HG03571 (cell line): ENCODE measurements around the gene CEACAM5.
"Not testable (repeated sequence)": the region's sequence is repeated elsewhere in the genome, so short reads cannot be mapped to it uniquely, and the experiment has no call there.

Experiments
- ATAC-seq: cut with Tn5 transposase; IDR thresholded peaks from one replicate; pipeline ENCODE4 v1.9.1; 2021; ENCODE audit not compliant: unreplicated experiment

Gene CEACAM5

GRCh38 chr19:41739361-41739760, 30.9 kb downstream of the CEACAM5 start:
- ATAC-seq, result no peak

GRCh38 chr19:41740415-41741243, 32.2 kb downstream of the CEACAM5 start:
- ATAC-seq, result no peak

DNA sequence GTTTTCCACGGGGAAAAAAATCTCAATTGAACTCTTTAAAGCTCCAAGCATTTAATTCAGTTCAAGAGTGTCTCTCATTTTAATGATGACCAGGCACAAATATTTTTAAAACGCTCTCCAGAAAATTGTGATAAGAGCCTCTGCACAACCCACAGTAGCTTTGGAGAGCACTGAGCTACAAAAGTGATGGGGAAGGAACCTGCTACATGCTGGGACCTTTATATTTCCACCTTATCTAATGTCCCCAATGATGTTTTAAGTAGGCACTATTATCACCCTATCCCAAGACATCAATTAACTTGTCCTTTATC, 32.8 kb downstream of the CEACAM5 start:
- no peak for ATAC-seq

DNA sequence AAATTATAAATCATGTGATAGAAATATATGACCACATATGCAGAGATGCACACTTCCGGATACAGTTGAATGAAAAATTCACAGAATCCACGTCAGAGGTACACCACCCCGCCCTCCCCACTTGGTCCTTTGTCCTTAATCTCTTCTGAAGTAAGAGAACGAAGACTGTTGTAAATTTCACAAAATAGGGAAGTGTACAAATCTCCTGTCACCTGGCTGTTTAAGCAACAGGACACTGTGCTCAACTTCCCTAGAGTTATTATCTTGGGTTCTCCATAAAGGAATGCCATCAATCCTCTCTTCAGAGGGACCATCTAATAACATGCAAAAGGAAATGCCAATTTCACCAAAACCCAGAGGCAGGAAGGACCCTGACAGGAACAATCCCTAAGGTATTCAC, 36.4 kb downstream of the CEACAM5 start:
- no peak for ATAC-seq

DNA sequence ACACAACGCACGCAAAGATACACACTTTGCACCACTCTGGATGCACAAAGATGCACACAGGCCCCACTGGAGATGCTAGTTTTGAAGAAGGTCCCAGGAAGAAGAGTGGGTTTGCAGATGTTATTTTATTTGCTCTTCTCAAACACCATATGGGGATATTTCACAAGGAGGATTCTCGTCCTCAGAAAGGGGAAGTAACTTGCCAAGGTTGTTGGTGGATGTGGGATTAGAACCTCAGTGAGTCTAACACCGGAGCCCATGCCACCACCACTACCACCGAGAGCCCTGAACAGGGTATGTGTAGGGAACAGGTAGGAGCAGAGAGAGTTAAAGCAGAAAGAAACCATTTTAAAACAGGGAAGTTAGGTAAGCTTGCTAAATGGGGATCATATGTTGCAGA, 37.3 kb downstream of the CEACAM5 start:
- ATAC-seq, result no peak

- ATAC-seq, result no peak
Observed at GRCh38 chr19:41746593-41747227, 38.3 kb downstream of the CEACAM5 start.

- no peak for ATAC-seq
Observed at GRCh38 chr19:41748012-41748411, 39.6 kb downstream of the CEACAM5 start.

DNA sequence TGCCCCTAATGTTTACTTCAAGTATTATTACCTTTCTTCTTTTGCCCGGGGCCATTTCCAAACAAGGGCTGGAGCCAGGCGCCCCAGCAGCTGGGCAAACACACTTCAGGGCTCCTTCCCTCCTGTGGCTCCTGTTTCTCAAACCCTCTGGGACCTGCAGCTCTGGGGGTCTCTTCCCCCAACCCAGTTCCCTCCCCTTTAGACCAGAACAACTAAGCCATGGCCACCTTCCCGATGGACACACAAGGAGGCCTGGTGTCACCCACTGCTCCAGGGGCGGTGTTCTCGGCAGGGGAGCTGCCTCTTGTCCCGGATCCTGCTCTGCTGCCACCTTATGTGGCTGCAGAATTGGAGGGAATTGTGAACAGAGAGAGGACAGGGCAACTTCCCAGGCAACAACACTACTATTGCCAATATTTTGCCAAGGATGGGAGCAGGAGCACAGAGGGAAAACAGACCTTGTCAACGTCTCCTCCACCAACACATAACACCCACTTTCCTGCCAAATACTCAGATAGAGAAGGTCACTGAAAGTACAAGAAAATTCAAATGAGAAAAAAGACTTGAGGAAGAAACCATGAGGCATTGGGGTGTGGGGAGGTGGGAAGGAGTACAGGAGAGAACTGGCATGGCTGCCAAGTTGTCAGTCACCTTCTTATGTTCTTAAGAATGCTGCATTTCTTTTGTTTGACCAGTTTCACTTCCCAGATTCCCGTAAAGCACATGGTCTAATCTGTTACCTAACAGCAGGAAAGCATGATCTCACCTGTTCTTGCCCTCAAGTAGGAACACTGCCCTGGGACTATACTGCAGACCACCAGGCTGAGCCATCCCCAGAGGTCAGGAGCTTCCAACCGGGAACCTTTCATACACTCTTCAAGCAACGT, 42.1 kb downstream of the CEACAM5 start:
- ATAC-seq, result not testable (repeated sequence)

- ATAC-seq, result no peak
Observed at GRCh38 chr19:41753159-41753558, 44.7 kb downstream of the CEACAM5 start.

GRCh38 chr19:41753936-41754529, 45.6 kb downstream of the CEACAM5 start:
- ATAC-seq, result no peak

DNA sequence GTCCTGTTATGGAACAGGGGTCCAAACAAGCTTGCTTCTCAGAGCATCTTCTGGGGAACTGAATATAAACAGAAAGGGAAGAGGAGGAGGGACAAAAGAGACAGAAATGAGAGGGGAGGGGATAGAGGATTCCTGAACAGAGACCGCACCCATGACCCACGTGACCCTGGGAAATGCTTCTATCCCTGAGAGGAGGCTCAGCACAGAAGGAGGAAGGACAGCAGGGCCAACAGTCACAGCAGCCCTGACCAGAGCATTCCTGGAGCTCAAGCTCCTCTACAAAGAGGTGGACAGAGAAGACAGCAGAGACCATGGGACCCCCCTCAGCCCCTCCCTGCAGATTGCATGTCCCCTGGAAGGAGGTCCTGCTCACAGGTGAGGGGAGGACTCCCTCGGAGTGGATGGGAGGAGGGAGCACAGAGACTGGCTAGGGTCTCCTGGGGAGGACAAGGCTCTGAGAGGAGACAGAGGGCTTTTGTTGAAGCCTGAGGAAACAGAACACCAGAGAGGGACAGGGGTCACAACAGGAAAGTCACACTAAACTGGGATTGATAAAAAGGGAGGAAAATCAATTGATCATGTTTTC, 47.0 kb downstream of the CEACAM5 start, which contains the start of gene CEACAM6:
Gene CEACAM6 (plus strand): TSS at position 203 of the 586 bp plus-strand sequence. CDS start 109 bp downstream, at position 312.
- no peak for ATAC-seq

GRCh38 chr19:41758846-41759245, 50.4 kb downstream of the CEACAM5 start:
- ATAC-seq, result no peak

- ATAC-seq, result no peak
Observed at GRCh38 chr19:41767115-41767514, 58.7 kb downstream of the CEACAM5 start.

GRCh38 chr19:41768105-41768504, 59.7 kb downstream of the CEACAM5 start:
- not testable (repeated sequence) for ATAC-seq

GRCh38 chr19:41769608-41770007, 61.2 kb downstream of the CEACAM5 start:
- ATAC-seq, result no peak

- ATAC-seq, result no peak
Observed at GRCh38 chr19:41771410-41771809, 63.0 kb downstream of the CEACAM5 start.

DNA sequence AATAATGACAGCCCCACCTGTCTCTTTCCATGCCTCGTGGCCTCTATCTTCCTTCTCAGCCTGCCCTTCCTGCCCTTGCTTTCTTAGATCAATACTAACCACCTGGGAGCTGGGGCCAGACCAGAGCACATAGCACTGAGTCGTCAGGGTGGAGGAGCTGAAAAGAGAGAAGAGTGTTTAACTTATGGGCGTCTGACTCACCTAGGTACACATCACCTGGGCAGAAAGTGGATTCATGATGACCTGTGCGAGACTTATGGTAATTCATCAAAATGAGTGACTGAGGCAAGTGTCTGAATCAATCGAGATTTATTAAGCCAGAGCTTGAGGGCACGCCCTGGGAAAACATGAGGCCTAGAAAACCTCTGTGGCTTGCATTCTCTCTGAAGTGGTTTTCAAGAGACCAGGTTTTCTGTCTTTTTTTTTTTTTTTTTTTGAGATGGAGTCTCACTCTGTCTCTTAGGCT, 66.1 kb downstream of the CEACAM5 start:
- no peak for ATAC-seq

- no peak for ATAC-seq
Observed at GRCh38 chr19:41776700-41777099, 68.3 kb downstream of the CEACAM5 start.
